Esophagus muscularis mucosa (tissue), 4 donors: ENCODE data around the gene SLC48A1. TPM values are rescaled to one million over a fixed set of nuclear protein-coding genes. Genes with fewer than 3 reads are reported as not detected.
"Not testable (repeated sequence)": the region's sequence is repeated elsewhere in the genome, so short reads cannot be mapped to it uniquely, and the experiment has no call there.

ENCODE experiments used
- DNase-seq: peaks from one replicate; pipeline ENCODE4 v3.0.0-alpha.2; 2017; ENCODE audit errors: extremely low spot score
- H3K27ac ChIP-seq, 4 donors: fragments of 200-600 bp; sonication (generic); replicated peaks in 1 of 4; 1 replicate in 3 of 4; 2 replicates in 1 of 4; pipeline ENCODE4 v1.5.1; 2016 to 2019; ENCODE audit warnings: mild to moderate bottlenecking in 1 of 4
- H3K27me3 ChIP-seq, 4 donors: fragments of 200-600 bp; sonication (generic); one replicate each; pipeline versions ENCODE4 v1.5.1 to v1.6.0; 2016 to 2019
- H3K36me3 ChIP-seq, 4 donors: fragments of 200-600 bp; sonication (generic); one replicate each; pipeline ENCODE4 v1.5.1; 2016 to 2019
- H3K4me1 ChIP-seq, 4 donors: fragments of 200-600 bp; sonication (generic); one replicate each; pipeline ENCODE4 v1.5.1; 2016 to 2019
- H3K4me3 ChIP-seq, 4 donors: fragments of 200-600 bp; sonication (generic); 1 replicate in 2 of 4; 2 replicates in 2 of 4; pipeline ENCODE4 v1.5.1; 2016 to 2019; ENCODE audit warnings: mild to moderate bottlenecking in 4 of 4, moderate library complexity in 1 of 4
- H3K9me3 ChIP-seq, 4 donors: fragments of 200-600 bp; sonication (generic); 1 replicate in 3 of 4; 2 replicates in 1 of 4; pipeline ENCODE4 v1.5.1; 2016 to 2019
- EP300 ChIP-seq: sonication (generic); formaldehyde crosslinking; IDR thresholded peaks from one replicate; pipeline ENCODE4 v1.6.1; 2017; ENCODE audit warnings: antibody characterized with exemption
- POLR2A ChIP-seq: fragments of 450-650 bp; IDR thresholded peaks from one replicate; pipeline ENCODE4 v1.6.1; 2017; ENCODE audit warnings: antibody characterized with exemption, moderate library complexity, mild to moderate bottlenecking, low read depth
- POLR2AphosphoS5 ChIP-seq, 2 donors: sonication (generic); formaldehyde crosslinking; IDR thresholded peaks; one replicate each; pipeline ENCODE4 v1.6.1; 2017; ENCODE audit warnings: antibody characterized with exemption in 2 of 2
- WGBS: methylation state at CpG from one replicate; pipeline ENCODE4 v1.1.5; 2018; 5-methylcytosine and 5-hydroxymethylcytosine counted together
- intact Hi-C: fragments of 100-400 bp; cut with DNase I; formaldehyde crosslinking; loops from one replicate; pipeline ENCODE4 v1.15.1; 2023
- total RNA-seq, 4 donors: library from RNA; depleted of rRNA; stranded (reverse); fragments of >200 nt; gene quantifications; one replicate each; pipeline versions ENCODE4 v1.1.0 to v1.2.1, GENCODE V29; 2016
- TF ChIP-seq, protein P1 (sequence below), 3 experiments: fragments of 200-600 bp in 2 of 3; fragments of 450-650 bp in 1 of 3; sonication (generic) in 2 of 3; IDR thresholded peaks; one replicate each; pipeline ENCODE4 v1.5.1; 2017 to 2019; ENCODE audit warnings: antibody characterized with exemption in 3 of 3, mild to moderate bottlenecking in 2 of 3, moderate library complexity in 1 of 3

SLC48A1 gene
- total RNA-seq, 4 donors from 2014 or later = 34.5 to 56.0 (median 40.7) TPM

DNA sequence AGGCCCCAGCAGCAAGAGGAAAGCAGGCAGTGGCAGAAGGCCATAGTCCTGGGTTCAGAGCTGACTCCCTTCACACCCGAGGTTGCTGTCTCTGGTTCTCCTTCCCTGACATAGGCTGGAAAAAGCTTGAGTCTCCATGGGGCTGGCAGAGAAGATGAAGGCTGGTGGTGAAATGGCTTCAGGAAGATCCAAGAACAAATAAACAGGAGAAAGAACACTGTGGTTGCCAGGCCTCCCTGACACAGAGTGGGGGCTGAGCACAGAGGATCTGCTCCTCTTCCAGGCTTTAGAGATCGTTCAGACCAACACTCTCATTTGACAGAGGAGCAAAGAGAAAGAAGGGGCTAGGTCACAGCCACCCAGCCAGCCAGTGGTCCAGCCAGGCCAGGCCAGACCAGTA, 32.4 kb downstream of the SLC48A1 start:
- no peaks in the 10 kb centered on the region for H3K27me3 ChIP-seq
- 13% methylated on average over 2 of the region's 2 CpGs for WGBS
- peaks cover 0 to 20% (median 7%) of the 10 kb centered on the region in 4 donors for H3K36me3 ChIP-seq
- H3K4me3 ChIP-seq = peak overlapping the region in 1 of 4 donors; percentile 4
- no peak for DNase-seq
- no peaks in the 10 kb centered on the region for H3K9me3 ChIP-seq
- TF ChIP-seq EP300 (no peak), POLR2AphosphoS5 (IDR thresholded peaks at IDR 0.05) (peak; percentile 28 to 55), POLR2A (no peak)
- TF ChIP-seq, protein P1, sequence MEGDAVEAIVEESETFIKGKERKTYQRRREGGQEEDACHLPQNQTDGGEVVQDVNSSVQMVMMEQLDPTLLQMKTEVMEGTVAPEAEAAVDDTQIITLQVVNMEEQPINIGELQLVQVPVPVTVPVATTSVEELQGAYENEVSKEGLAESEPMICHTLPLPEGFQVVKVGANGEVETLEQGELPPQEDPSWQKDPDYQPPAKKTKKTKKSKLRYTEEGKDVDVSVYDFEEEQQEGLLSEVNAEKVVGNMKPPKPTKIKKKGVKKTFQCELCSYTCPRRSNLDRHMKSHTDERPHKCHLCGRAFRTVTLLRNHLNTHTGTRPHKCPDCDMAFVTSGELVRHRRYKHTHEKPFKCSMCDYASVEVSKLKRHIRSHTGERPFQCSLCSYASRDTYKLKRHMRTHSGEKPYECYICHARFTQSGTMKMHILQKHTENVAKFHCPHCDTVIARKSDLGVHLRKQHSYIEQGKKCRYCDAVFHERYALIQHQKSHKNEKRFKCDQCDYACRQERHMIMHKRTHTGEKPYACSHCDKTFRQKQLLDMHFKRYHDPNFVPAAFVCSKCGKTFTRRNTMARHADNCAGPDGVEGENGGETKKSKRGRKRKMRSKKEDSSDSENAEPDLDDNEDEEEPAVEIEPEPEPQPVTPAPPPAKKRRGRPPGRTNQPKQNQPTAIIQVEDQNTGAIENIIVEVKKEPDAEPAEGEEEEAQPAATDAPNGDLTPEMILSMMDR (IDR thresholded peaks at IDR 0.05) = no peak
- H3K27ac ChIP-seq = peak overlapping the region; percentile 92 to 99 (median 98)
- intact Hi-C loops = loop anchor here (2.0 kb wide), 1 partner anchor 31 kb away; no protein-coding TSS in a partner anchor
- H3K4me1 ChIP-seq = peaks cover 100% of the 10 kb centered on the region in 4 donors

DNA sequence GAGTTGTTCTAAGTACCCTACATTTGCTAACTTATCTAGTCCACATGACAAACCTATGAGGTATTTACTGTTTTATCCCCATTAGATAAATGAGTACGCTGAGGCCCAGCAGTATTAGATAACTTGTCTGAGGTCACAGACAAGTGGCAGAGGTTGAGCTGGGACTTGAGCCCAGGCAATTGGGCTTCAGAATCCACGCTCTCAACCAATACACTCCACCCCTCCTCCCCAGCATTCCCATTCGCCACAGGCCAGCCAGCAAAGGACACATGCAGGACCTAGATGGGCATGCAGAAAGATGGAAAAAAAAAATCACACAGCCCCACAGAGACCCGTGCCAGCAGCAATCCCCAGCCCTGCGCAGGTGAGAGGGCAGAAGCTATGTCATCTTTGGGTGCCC, 34.3 kb downstream of the SLC48A1 start:
- H3K27me3 ChIP-seq = no peaks in the 10 kb centered on the region
- no peaks in the 10 kb centered on the region for H3K9me3 ChIP-seq
- H3K4me1 ChIP-seq = peaks cover 100% of the 10 kb centered on the region in 4 donors
- no peak for TF ChIP-seq POLR2AphosphoS5 (IDR thresholded peaks at IDR 0.05)
- TF ChIP-seq EP300 = no peak
- TF ChIP-seq, protein P1 (IDR thresholded peaks at IDR 0.05) = no peak
- no peak for TF ChIP-seq POLR2A
- H3K4me3 ChIP-seq = peak overlapping the region in 1 of 4 donors; percentile 15
- H3K27ac ChIP-seq = peak overlapping the region; percentile 92 to 99 (median 98)
- intact Hi-C loops = no loop called here
- DNase-seq = no peak
- WGBS = 32% methylated on average over 5 of the region's 5 CpGs
- peaks cover 0 to 20% (median 7%) of the 10 kb centered on the region in 4 donors for H3K36me3 ChIP-seq

DNA sequence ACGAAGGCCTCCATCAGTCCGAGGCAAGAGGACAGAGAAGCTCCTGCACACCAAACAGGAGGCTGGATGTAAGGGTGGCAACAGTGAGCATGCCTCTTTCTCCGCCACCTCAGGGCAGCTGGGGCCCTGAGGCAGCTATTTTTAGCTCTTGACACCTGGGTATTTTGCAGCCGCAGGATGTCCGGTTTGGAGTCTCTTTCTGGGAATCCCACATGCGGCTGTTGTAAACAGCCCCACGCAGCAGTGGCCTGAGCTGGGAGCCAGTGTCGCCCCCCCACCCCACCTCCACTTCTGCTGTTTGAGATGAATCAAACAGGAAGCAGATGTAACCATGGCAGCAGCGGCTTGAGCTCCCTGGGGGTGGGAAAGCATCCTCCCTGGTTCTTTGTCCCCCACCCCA, 35.0 kb downstream of the SLC48A1 start:
- intact Hi-C loops = no loop called here
- peaks cover 0 to 19% (median 7%) of the 10 kb centered on the region in 4 donors for H3K36me3 ChIP-seq
- TF ChIP-seq EP300 = peak; percentile 77
- TF ChIP-seq POLR2AphosphoS5 (IDR thresholded peaks at IDR 0.05) = peak; percentile 59 to 72
- TF ChIP-seq POLR2A = no peak
- TF ChIP-seq, protein P1 (IDR thresholded peaks at IDR 0.05) = no peak
- H3K4me1 ChIP-seq = peaks cover 97 to 100% (median 99%) of the 10 kb centered on the region in 4 donors
- no peaks in the 10 kb centered on the region for H3K27me3 ChIP-seq
- no peak for DNase-seq
- 0% methylated on average over 1 of the region's 9 CpGs for WGBS
- H3K9me3 ChIP-seq = no peaks in the 10 kb centered on the region
- peak overlapping the region; percentile 92 to 99 (median 98) for H3K27ac ChIP-seq
- H3K4me3 ChIP-seq = peak overlapping the region; percentile 4 to 35 (median 18)

DNA sequence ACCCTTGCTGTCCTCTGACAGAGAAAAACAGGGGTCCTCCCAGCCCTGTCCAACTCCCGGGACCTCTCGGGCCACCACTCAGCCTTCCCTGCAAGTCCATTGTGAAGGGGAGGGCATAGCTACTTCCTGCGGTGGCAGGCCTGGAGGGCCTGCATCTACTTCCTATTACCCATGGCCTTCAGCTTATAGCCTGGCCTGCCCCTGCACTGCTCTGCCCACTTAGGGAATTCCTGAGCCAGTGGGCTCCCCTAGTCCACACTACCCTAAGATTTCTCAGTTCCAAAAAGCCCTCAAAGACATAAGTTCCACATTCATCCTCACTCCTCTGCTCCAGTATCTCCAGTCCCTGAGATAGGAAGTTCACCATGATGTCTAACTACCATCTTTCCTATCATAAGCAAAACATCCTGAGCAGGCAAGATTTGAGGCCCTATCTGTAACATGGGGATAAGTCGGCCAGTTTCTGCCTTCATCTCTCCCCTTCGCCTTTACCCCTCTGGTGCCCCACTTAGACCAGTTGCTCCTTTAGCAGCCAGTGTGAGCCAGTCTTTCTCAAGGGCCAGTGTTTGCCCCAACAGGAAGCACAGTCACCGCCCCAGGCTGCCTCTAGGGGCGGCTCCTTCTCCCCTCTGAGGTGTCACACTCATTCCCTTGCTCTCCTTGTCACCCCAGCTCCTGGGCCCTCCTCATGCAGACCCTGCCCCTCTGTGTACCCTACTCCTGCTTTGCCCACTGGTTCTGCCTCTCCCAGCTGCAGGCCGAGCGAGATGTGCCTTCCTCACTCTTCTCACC, 35.7 kb downstream of the SLC48A1 start:
- no peak for DNase-seq
- 70% methylated on average over 8 of the region's 9 CpGs for WGBS
- peak overlapping the region in 2 of 4 donors; percentile 22 to 35 for H3K4me3 ChIP-seq
- peaks cover 0 to 12% (median 4%) of the 10 kb centered on the region in 4 donors for H3K36me3 ChIP-seq
- no peaks in the 10 kb centered on the region for H3K9me3 ChIP-seq
- peak overlapping the region; percentile 92 to 99 (median 98) for H3K27ac ChIP-seq
- H3K27me3 ChIP-seq = no peaks in the 10 kb centered on the region
- intact Hi-C loops = no loop called here
- TF ChIP-seq, protein P1 (IDR thresholded peaks at IDR 0.05) = peak in 1 of 3 experiments; percentile 16
- TF ChIP-seq POLR2AphosphoS5 (IDR thresholded peaks at IDR 0.05) (no peak), EP300 (no peak)
- peaks cover 96 to 100% (median 99%) of the 10 kb centered on the region in 4 donors for H3K4me1 ChIP-seq

DNA sequence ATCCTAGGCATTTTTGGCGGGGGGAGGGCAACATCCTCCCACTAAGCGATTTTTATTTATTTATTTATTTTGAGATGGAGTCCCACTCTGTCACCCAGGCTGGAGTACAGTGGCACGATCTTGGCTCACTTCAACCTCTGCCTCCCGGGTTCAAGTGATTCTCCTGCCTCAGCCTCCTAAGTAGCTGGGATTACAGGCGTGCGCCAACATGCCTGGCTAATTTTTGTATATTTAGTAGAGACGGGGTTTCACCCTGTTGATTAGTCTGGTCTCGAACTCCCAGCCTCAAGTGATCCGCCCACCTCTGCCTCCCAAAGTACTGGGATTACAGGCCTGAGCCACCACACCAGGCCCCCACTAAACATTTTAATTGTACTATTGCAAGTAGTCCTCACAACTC, 36.5 kb downstream of the SLC48A1 start:
- H3K4me3 ChIP-seq, intact Hi-C loops, H3K9me3 ChIP-seq, DNase-seq, H3K27me3 ChIP-seq, H3K36me3 ChIP-seq: not testable (repeated sequence)
- H3K27ac ChIP-seq = peak overlapping the region; percentile 92 to 99 (median 98)
- WGBS = 73% methylated on average over 9 of the region's 9 CpGs
- peaks cover 96 to 100% (median 99%) of the 10 kb centered on the region in 4 donors for H3K4me1 ChIP-seq
